Naive B cell (primary cell): ENCODE data around the gene MOB3B. TPM values are rescaled to one million over a fixed set of nuclear protein-coding genes. Genes with fewer than 3 reads are reported as not detected.
A peak's percentile ranks its signal among the peaks of the same experiment; 100 is the strongest.

Source experiments
- ATAC-seq, 2 donors: fragments of 150-1000 bp; cut with Tn5 transposase; 2 replicates each; pipeline ENCODE4 v1.10.0; 2021; ENCODE audit warnings: low read depth in 2 of 2, mild to moderate bottlenecking in 2 of 2, moderate library complexity in 2 of 2
- DNase-seq: peaks from one replicate; pipeline ENCODE4 v3.0.0; 2022
- H3K27ac Mint-ChIP-seq, 6 donors: one replicate each; pipeline ENCODE4 v1.8.0; 2020 to 2022; ENCODE audit warnings: mild to moderate bottlenecking in 6 of 6, mixed read lengths in 6 of 6, moderate library complexity in 5 of 6, inconsistent platforms in 2 of 6
- H3K27me3 Mint-ChIP-seq, 3 donors: one replicate each; pipeline ENCODE4 v1.8.0; 2021 to 2022; ENCODE audit warnings: mixed read lengths in 3 of 3, mild to moderate bottlenecking in 1 of 3
- H3K36me3 Mint-ChIP-seq, 2 donors: one replicate each; pipeline ENCODE4 v1.8.0; 2020 to 2022; ENCODE audit warnings: mixed read lengths in 2 of 2, inconsistent platforms in 1 of 2, mild to moderate bottlenecking in 1 of 2
- H3K4me1 Mint-ChIP-seq, 3 donors: one replicate each; pipeline ENCODE4 v1.8.0; 2020 to 2022; ENCODE audit warnings: mixed read lengths in 3 of 3, inconsistent platforms in 1 of 3, mild to moderate bottlenecking in 1 of 3, moderate library complexity in 1 of 3
- H3K4me3 Mint-ChIP-seq, 8 donors: one replicate each; pipeline ENCODE4 v1.8.0; 2020 to 2022; ENCODE audit warnings: mild to moderate bottlenecking in 8 of 8, mixed read lengths in 8 of 8, moderate library complexity in 8 of 8, inconsistent platforms in 2 of 8
- H3K9me3 Mint-ChIP-seq, 7 donors: one replicate each; pipeline ENCODE4 v1.8.0; 2020 to 2022; ENCODE audit warnings: mixed read lengths in 7 of 7, mild to moderate bottlenecking in 5 of 7, inconsistent platforms in 2 of 7, moderate library complexity in 1 of 7
- polyA plus RNA-seq, 6 donors: library from polyadenylated mRNA; unstranded; fragments of 300-500 nt; fragmentation: Illumina TruSeq; gene quantifications; one replicate each; pipeline ENCODE4 v1.2.3, GENCODE V29; 2021; ENCODE audit warnings: low read depth in 6 of 6

Gene MOB3B
- polyA plus RNA-seq, 6 donors from 2014 or later: 9.5 to 19.8 (median 15.7) TPM

GRCh38 chr9:27362447-27363210 lies 167.0 kb downstream of the MOB3B start:
- ATAC-seq: no peak
- no peaks in the 10 kb centered on the region for H3K9me3 Mint-ChIP-seq
- H3K4me3 Mint-ChIP-seq: no peak overlapping the region
- no peak for DNase-seq
- H3K27ac Mint-ChIP-seq: peak overlapping the region in 2 of 6 donors; percentile 91
- H3K36me3 Mint-ChIP-seq: peaks cover 12% of the 10 kb centered on the region in 2 donors
- H3K4me1 Mint-ChIP-seq: peaks cover 29 to 64% (median 39%) of the 10 kb centered on the region in 3 donors
- no peaks in the 10 kb centered on the region for H3K27me3 Mint-ChIP-seq

- H3K4me3 Mint-ChIP-seq: no peak overlapping the region
- H3K27me3 Mint-ChIP-seq: no peaks in the 10 kb centered on the region
- no peaks in the 10 kb centered on the region for H3K9me3 Mint-ChIP-seq
- no peak overlapping the region for H3K27ac Mint-ChIP-seq
- peaks cover 22 to 58% (median 28%) of the 10 kb centered on the region in 3 donors for H3K4me1 Mint-ChIP-seq
- DNase-seq (no peak), ATAC-seq (no peak)
- H3K36me3 Mint-ChIP-seq: peaks cover 12% of the 10 kb centered on the region in 2 donors
Observed at GRCh38 chr9:27361492-27361891, 168.1 kb downstream of the MOB3B start.

GRCh38 chr9:27359763-27360162 lies 169.9 kb downstream of the MOB3B start:
- peaks cover 12% of the 10 kb centered on the region in 2 donors for H3K36me3 Mint-ChIP-seq
- H3K4me3 Mint-ChIP-seq: no peak overlapping the region
- peaks cover 12 to 42% (median 14%) of the 10 kb centered on the region in 3 donors for H3K4me1 Mint-ChIP-seq
- DNase-seq: no peak
- no peaks in the 10 kb centered on the region for H3K9me3 Mint-ChIP-seq
- no peak for ATAC-seq
- no peaks in the 10 kb centered on the region for H3K27me3 Mint-ChIP-seq
- peak overlapping the region in 1 of 6 donors; percentile 8 for H3K27ac Mint-ChIP-seq

- ATAC-seq (no peak), DNase-seq (no peak)
- Mint-ChIP-seq H3K27me3 (no peaks in the 10 kb centered on the region), H3K9me3 (no peaks in the 10 kb centered on the region), H3K36me3 (peaks cover 12% of the 10 kb centered on the region in 2 donors), H3K27ac (no peak overlapping the region), H3K4me3 (no peak overlapping the region), H3K4me1 (peaks cover 24 to 54% (median 30%) of the 10 kb centered on the region in 3 donors)
Observed at GRCh38 chr9:27358007-27358406, 171.6 kb downstream of the MOB3B start.

- DNase-seq: no peak
- peak overlapping the region in 3 of 6 donors; percentile 30 to 56 (median 47) for H3K27ac Mint-ChIP-seq
- H3K27me3 Mint-ChIP-seq: no peaks in the 10 kb centered on the region
- peaks cover 37 to 56% (median 37%) of the 10 kb centered on the region in 3 donors for H3K4me1 Mint-ChIP-seq
- peaks cover 12% of the 10 kb centered on the region in 2 donors for H3K36me3 Mint-ChIP-seq
- ATAC-seq: no peak
- no peak overlapping the region for H3K4me3 Mint-ChIP-seq
- no peaks in the 10 kb centered on the region for H3K9me3 Mint-ChIP-seq
Observed at GRCh38 chr9:27356446-27356845, 173.2 kb downstream of the MOB3B start.

- no peak overlapping the region for H3K27ac Mint-ChIP-seq
- ATAC-seq: no peak
- H3K27me3 Mint-ChIP-seq: no peaks in the 10 kb centered on the region
- peaks cover 31 to 50% (median 49%) of the 10 kb centered on the region in 3 donors for H3K4me1 Mint-ChIP-seq
- H3K36me3 Mint-ChIP-seq: peaks cover 12% of the 10 kb centered on the region in 2 donors
- no peak for DNase-seq
- H3K4me3 Mint-ChIP-seq: no peak overlapping the region
- no peaks in the 10 kb centered on the region for H3K9me3 Mint-ChIP-seq
Observed at GRCh38 chr9:27355166-27355565, 174.4 kb downstream of the MOB3B start.

GRCh38 chr9:27353474-27354229 lies 176.0 kb downstream of the MOB3B start:
- peak overlapping the region; percentile 48 to 89 (median 79) for H3K27ac Mint-ChIP-seq
- DNase-seq (no peak), ATAC-seq (peak; percentile 63 to 74)
- H3K4me1 Mint-ChIP-seq: peaks cover 31 to 58% (median 55%) of the 10 kb centered on the region in 3 donors
- H3K4me3 Mint-ChIP-seq: peak overlapping the region in 5 of 8 donors; percentile 23 to 81 (median 55)
- H3K27me3 Mint-ChIP-seq: no peaks in the 10 kb centered on the region
- peaks cover 6% of the 10 kb centered on the region in 2 donors for H3K36me3 Mint-ChIP-seq
- no peaks in the 10 kb centered on the region for H3K9me3 Mint-ChIP-seq

GRCh38 chr9:27353166-27353473 lies 176.5 kb downstream of the MOB3B start:
- H3K36me3 Mint-ChIP-seq: peaks cover under 1% of the 10 kb centered on the region in 2 donors
- H3K9me3 Mint-ChIP-seq: no peaks in the 10 kb centered on the region
- no peaks in the 10 kb centered on the region for H3K27me3 Mint-ChIP-seq
- no peak for DNase-seq
- ATAC-seq: peak in 1 of 2 donors; percentile 31
- peak overlapping the region in 4 of 8 donors; percentile 44 to 81 (median 58) for H3K4me3 Mint-ChIP-seq
- H3K4me1 Mint-ChIP-seq: peaks cover 31 to 62% (median 53%) of the 10 kb centered on the region in 3 donors
- H3K27ac Mint-ChIP-seq: peak overlapping the region in 3 of 6 donors; percentile 48 to 79 (median 79)

GRCh38 chr9:27352457-27353165 lies 177.0 kb downstream of the MOB3B start:
- ATAC-seq (peak; percentile 72 to 77), DNase-seq (peak; percentile 37)
- no peaks in the 10 kb centered on the region for H3K9me3 Mint-ChIP-seq
- H3K4me3 Mint-ChIP-seq: peak overlapping the region in 5 of 8 donors; percentile 31 to 63 (median 44)
- peaks cover 0 to 4% of the 10 kb centered on the region in 2 donors for H3K36me3 Mint-ChIP-seq
- peak overlapping the region; percentile 36 to 89 (median 68) for H3K27ac Mint-ChIP-seq
- peaks cover 36 to 67% (median 58%) of the 10 kb centered on the region in 3 donors for H3K4me1 Mint-ChIP-seq
- no peaks in the 10 kb centered on the region for H3K27me3 Mint-ChIP-seq

- peaks cover 35 to 69% (median 58%) of the 10 kb centered on the region in 3 donors for H3K4me1 Mint-ChIP-seq
Observed at GRCh38 chr9:27351438-27351837, 178.2 kb downstream of the MOB3B start.

GRCh38 chr9:27350382-27350976 lies 179.1 kb downstream of the MOB3B start:
- Mint-ChIP-seq H3K4me1 (peaks cover 37 to 68% (median 57%) of the 10 kb centered on the region in 3 donors), H3K36me3 (peaks cover 0 to 4% of the 10 kb centered on the region in 2 donors), H3K27ac (peak overlapping the region in 2 of 6 donors; percentile 31 to 89), H3K27me3 (no peaks in the 10 kb centered on the region), H3K4me3 (peak overlapping the region in 1 of 8 donors; percentile 1), H3K9me3 (no peaks in the 10 kb centered on the region)
- DNase-seq: no peak
- no peak for ATAC-seq

More at GRCh38 chr9:27351438-27351837, 178.2 kb downstream of the MOB3B start:
- H3K9me3 Mint-ChIP-seq: no peaks in the 10 kb centered on the region
- peak overlapping the region in 4 of 6 donors; percentile 37 to 80 (median 57) for H3K27ac Mint-ChIP-seq
- H3K27me3 Mint-ChIP-seq: no peaks in the 10 kb centered on the region
- peaks cover 0 to 4% of the 10 kb centered on the region in 2 donors for H3K36me3 Mint-ChIP-seq
- peak overlapping the region in 1 of 8 donors; percentile 12 for H3K4me3 Mint-ChIP-seq
- DNase-seq (no peak), ATAC-seq (no peak)

GRCh38 chr9:27349698-27350080 lies 179.9 kb downstream of the MOB3B start:
- ATAC-seq: no peak
- no peaks in the 10 kb centered on the region for H3K9me3 Mint-ChIP-seq
- peaks cover 38 to 70% (median 57%) of the 10 kb centered on the region in 3 donors for H3K4me1 Mint-ChIP-seq
- no peaks in the 10 kb centered on the region for H3K27me3 Mint-ChIP-seq
- H3K4me3 Mint-ChIP-seq: no peak overlapping the region
- no peak for DNase-seq
- H3K27ac Mint-ChIP-seq: peak overlapping the region in 1 of 6 donors; percentile 35
- peaks cover 0 to 4% of the 10 kb centered on the region in 2 donors for H3K36me3 Mint-ChIP-seq
